SK-N-MC (cell line): ENCODE results near the gene B3GNT3.

Source experiments
- EZH2 ChIP-seq: fragments of 200-600 bp; sonication (generic); IDR thresholded peaks from one replicate; pipeline ENCODE4 v1.6.1; 2017; ENCODE audit warnings: antibody characterized with exemption
- FOXP2 ChIP-seq: optimal IDR thresholded peaks from 2 replicates; pipeline ENCODE3; 2011; ENCODE audit warnings: mild to moderate bottlenecking, moderate library complexity; ENCODE audit not compliant: insufficient read depth; ENCODE audit errors: extremely low read length, control extremely low read depth
- POLR2AphosphoS5 ChIP-seq: IDR thresholded peaks from 2 replicates; pipeline ENCODE4 v1.6.1; 2012; ENCODE audit warnings: mild to moderate bottlenecking, low read depth, low read length, borderline replicate concordance

- no peak for TF ChIP-seq POLR2AphosphoS5
- TF ChIP-seq EZH2, result no peak
- no peak for TF ChIP-seq FOXP2
Measured at GRCh38 chr19:17788632-17789031, 6.3 kb upstream of the B3GNT3 start.
